Tongue (tissue), 2 donors: ENCODE results near the gene KLHDC4. TPM values are rescaled to one million over a fixed set of nuclear protein-coding genes. Genes with fewer than 3 reads are reported as not detected.
"Not testable (repeated sequence)": the region's sequence is repeated elsewhere in the genome, so short reads cannot be mapped to it uniquely, and the experiment has no call there.

Experiments used
- DNase-seq: peaks from one replicate; pipeline ENCODE4 v3.0.0-alpha.2; 2015
- total RNA-seq: library from RNA; depleted of rRNA; stranded (reverse); fragments of >200 nt; gene quantifications from one replicate; pipeline ENCODE4 v1.2.3, GENCODE V29; 2014

The KLHDC4 gene
- total RNA-seq, 1 donor from 2014 or later = 14.7 TPM

GRCh38 chr16:87720446-87720845, 45.3 kb downstream of the KLHDC4 start:
- no peak for DNase-seq

DNA sequence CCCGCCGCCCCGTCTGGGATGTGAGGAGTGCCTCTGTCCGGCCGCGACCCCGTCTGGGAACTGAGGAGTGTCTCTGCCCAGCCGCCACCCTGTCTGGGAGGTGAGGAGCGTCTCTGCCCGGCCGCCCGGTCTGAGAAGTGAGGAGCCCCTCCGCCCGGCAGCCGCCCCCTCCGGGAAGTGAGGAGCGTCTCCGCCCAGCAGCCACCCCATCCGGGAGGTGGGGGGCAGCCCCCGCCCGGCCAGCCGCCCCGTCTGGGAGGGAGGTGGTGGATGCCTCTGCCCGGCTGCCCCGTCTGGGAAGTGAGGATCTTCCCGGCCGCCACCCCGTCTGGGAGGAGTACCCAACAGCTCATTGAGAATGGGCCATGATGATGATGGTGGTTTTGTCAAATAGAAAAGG, 47.0 kb downstream of the KLHDC4 start:
- not testable (repeated sequence) for DNase-seq

DNA sequence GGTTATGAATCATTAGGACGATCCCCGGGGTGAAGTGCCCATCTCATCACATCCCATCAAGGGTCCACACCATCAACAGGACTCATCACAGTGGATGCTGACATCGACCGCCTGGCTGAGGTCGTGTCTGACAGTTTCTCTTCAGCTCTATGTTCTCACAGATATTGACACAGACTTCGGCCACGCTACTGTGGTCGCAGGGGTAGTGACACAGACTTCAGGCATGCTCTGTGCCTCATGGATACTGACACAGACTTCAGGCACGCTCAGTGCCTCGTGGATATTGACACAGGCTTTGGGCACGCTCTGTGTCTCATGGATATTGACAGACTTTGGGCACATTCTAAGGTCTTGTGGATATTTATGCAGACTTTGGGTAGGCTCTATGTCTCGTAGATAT, 50.1 kb downstream of the KLHDC4 start:
- DNase-seq = no peak

- DNase-seq = no peak
Measured at GRCh38 chr16:87715231-87715630, 50.6 kb downstream of the KLHDC4 start.

DNA sequence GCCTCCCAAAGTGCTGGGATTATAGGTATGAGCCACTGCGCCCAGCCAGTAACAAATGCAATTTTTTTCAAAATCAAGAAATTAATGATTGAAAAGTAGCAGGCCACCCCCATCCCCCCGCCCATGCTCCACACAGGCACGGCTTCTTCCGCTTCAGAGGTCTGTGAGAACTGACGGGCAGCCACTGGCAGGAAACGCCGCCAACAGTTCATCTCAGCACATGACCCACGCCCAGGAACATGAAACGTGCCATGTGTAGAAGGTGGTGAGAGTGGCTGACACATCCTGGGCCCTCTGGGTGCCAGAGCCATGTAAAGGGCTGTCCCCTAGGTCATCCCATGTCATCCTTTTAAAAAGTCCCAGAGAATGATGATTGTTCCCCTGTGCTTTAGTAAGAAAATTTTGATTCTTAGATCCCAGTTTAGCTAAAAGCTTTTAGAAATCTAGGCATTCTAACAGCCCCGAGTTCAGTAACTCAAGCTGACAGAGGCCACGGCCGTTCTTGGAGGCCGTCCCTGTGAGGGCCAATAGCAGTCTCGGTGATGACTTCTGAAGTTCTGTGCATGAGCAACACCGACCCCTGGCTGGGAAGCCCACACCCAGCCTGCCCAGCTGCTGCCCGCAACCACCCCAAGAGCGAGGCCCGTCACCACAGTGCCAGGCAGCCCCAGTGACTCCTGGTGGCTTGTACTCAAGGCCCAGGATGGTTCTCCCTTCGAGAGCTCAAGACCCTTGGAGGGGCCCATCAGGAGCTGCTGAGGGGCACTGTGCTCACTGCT, 52.1 kb downstream of the KLHDC4 start:
- no peak for DNase-seq

GRCh38 chr16:87712184-87712762, 53.5 kb downstream of the KLHDC4 start:
- DNase-seq = no peak

- DNase-seq = no peak
Measured at GRCh38 chr16:87710887-87711286, 54.9 kb downstream of the KLHDC4 start.

DNA sequence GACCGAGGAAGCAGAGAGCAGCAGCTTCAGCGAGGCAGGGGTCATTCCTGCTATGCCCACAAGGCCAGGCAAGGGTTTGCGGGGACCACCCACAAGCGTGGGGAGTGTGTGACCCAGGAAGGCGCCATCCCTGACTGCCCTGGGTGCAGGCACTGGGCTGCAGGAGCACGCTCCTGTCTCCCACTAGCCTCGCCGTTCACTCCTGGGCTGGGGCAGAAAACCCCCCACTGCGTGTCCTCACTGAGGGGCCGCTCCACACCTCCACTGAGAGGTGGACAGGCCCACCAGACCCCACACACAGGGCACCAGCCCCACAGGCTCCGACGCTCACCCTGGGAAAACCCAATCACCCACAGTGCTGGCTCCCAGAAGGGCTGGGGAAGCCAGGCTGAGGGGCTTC, 56.1 kb downstream of the KLHDC4 start:
- no peak for DNase-seq

GRCh38 chr16:87708881-87709638, 56.7 kb downstream of the KLHDC4 start:
- no peak for DNase-seq

GRCh38 chr16:87707714-87708580, 57.8 kb downstream of the KLHDC4 start:
- DNase-seq = no peak

DNA sequence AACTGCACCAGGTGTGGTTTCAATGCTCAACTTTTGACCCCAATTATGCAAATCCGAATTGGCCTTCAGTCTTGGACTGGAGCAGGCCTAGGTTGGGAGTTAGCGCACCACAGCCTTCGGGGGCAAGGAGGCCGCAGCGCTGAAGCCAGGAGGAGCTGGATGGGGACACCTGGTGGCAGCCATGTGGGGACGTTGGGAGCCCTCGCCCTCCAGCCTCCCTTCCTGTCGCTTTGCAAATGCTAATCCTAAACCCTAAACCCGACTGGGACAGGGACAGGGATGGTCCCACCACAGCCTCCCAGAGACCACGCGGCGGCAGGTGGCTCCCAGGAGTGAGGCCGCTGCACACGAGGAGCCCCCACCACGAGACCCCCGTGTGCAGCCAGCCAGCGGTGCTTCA, 58.7 kb downstream of the KLHDC4 start:
- DNase-seq = no peak

GRCh38 chr16:87706278-87707000, 59.3 kb downstream of the KLHDC4 start:
- DNase-seq = peak; percentile 42

GRCh38 chr16:87705771-87706277, 60.0 kb downstream of the KLHDC4 start:
- no peak for DNase-seq

GRCh38 chr16:87704754-87705353, 60.9 kb downstream of the KLHDC4 start:
- DNase-seq = no peak

- DNase-seq = no peak
Measured at GRCh38 chr16:87703835-87704375, 61.9 kb downstream of the KLHDC4 start.

DNA sequence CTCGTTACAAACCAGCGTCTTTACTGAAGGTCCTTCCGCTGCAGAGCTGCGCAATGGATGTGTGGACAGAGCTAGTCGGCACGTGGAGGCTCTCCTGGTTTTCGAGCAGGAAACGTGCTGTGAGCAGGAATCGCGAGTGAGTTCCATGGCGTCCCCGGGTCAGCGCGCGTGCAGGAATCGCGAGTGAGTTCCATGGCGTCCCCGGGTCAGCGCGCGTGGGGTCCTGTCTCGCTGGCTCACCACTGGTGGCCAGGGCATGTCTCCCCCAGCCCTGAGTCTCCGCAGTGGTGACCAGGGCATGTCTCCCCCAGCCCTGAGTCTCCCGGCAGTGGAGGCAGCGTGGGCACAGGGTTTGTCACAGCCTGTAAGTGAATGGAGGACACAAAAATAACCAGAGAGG, 62.7 kb downstream of the KLHDC4 start:
- no peak for DNase-seq

- peak; percentile 44 for DNase-seq
Measured at GRCh38 chr16:87702325-87702811, 63.4 kb downstream of the KLHDC4 start.

DNA sequence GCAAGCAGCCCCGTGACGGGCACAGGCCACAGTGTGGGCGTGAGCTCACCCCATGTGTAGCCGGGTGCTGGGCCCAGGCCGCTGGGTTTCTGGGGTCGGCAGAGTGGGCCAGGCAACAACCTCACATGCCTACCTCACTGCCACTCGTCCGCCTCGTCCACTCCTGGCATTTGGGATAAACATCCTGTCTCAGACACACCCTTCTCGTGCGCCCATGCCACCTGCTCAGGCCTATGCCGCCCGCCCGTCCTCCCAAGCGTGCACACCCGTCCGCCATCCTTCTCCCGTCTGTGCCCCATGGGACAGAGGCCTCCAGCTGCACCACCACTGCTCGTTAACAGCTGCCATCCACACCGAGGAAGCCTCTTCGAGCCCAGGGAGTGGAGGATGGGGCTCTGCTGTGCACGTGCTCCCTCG, 64.3 kb downstream of the KLHDC4 start:
- no peak for DNase-seq

DNA sequence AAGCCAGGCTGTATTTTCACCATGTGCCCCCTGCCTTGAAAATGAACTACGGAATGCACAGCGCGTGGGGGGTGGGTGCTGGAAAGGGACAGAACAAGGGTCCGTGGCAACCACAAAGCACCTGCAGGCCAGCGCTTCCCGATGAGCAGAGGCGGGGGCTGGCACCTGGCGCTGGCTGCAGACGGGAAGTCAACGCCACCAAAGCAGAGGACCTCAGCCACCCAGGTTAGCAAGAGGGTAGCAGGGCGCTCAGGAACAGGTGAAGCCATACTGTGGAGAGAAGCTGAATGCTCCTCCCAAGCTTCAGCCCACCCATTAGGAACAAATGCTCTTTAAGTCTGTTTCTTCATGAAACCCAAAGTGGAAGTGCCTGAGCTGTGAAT, 64.7 kb downstream of the KLHDC4 start:
- no peak for DNase-seq

DNA sequence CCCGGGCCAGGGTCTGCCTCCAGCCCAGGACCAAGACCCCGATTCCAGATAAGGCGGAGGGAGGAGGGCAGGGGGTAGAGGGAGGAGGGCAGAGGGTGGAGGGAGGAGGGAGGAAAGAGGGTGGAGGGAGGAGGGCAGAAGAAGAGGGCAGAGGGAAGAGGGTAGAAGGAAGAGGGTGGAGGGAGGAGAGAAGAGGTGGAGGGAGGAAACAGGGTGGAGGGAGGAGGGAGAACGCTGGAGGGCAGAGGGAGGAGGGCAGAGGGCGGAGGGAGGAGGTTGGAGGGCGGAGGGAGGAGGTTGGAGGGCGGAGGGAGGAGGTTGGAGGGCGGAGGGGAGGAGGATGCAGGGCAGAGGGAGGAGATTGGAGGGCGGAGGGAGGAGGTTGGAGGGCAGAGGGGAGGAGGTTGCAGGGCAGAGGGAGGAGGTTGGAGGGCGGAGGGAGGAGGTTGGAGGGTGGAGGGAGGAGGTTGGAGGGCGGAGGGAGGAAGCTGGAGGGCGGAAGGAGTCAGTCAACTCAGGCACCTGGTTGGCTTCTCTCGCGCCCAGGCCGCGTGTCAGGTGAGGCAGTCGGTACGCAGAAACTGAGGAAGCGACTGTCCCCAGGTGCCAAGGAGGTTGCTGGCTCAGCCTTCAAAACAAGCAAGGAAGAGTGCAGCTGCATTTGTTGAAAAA, 65.2 kb downstream of the KLHDC4 start:
- no peak for DNase-seq
